ENCODE results near the gene SMIM35.

The SMIM35 gene

GRCh38 chr11:118074785-118075184 lies 12.0 kb downstream of the SMIM35 start:
- TF ChIP-seq POU6F1 (CRISPR knock-in tag; IDR thresholded peaks at IDR 0.05; ENCODE audit: borderline replicate concordance, low read depth) (no peak), ZNF565 (CRISPR knock-in tag; conservative IDR thresholded peaks at IDR 0.05; ENCODE audit: low read depth) (no peak), ISL1 (CRISPR knock-in tag; IDR thresholded peaks at IDR 0.05) (no peak)
- ATAC-seq, result no peak

GRCh38 chr11:118074091-118074685 lies 12.6 kb downstream of the SMIM35 start:
- TF ChIP-seq POU6F1 (CRISPR knock-in tag; IDR thresholded peaks at IDR 0.05; ENCODE audit: borderline replicate concordance, low read depth) (no peak), ZC3H10 (CRISPR knock-in tag; IDR thresholded peaks at IDR 0.05) (no peak)
- no peak for ATAC-seq

- TF ChIP-seq PATZ1 (CRISPR knock-in tag; IDR thresholded peaks at IDR 0.05; ENCODE audit: borderline replicate concordance), result no peak
- TF ChIP-seq OSR1 (CRISPR knock-in tag; IDR thresholded peaks at IDR 0.05), result no peak
- TF ChIP-seq RARB (CRISPR knock-in tag; IDR thresholded peaks at IDR 0.05), result no peak
These were observed 13.2 kb downstream of the SMIM35 start for GRCh38 chr11:118073554-118073953.

GRCh38 chr11:118071416-118072030 lies 15.2 kb downstream of the SMIM35 start:
- TF ChIP-seq ZNF70 (CRISPR knock-in tag; IDR thresholded peaks at IDR 0.05) (no peak), OSR1 (CRISPR knock-in tag; IDR thresholded peaks at IDR 0.05) (no peak), PPARA (CRISPR knock-in tag; IDR thresholded peaks at IDR 0.05; ENCODE audit: borderline replicate concordance) (no peak), ZNF565 (CRISPR knock-in tag; conservative IDR thresholded peaks at IDR 0.05; ENCODE audit: low read depth) (no peak), RARB (CRISPR knock-in tag; IDR thresholded peaks at IDR 0.05) (no peak), TSHZ2 (CRISPR knock-in tag; IDR thresholded peaks at IDR 0.05) (no peak), SNAI2 (CRISPR knock-in tag; IDR thresholded peaks at IDR 0.05) (no peak), CSRNP3 (CRISPR knock-in tag; IDR thresholded peaks at IDR 0.05) (no peak), ISL1 (CRISPR knock-in tag; IDR thresholded peaks at IDR 0.05) (no peak), ESRRG (CRISPR knock-in tag; IDR thresholded peaks at IDR 0.05) (no peak), GLIS3 (CRISPR knock-in tag; IDR thresholded peaks at IDR 0.05) (no peak), ZFP3 (CRISPR knock-in tag; IDR thresholded peaks at IDR 0.05) (no peak), BACH2 (CRISPR knock-in tag; IDR thresholded peaks at IDR 0.05; ENCODE audit: borderline replicate concordance) (no peak), ZFP30 (CRISPR knock-in tag; IDR thresholded peaks at IDR 0.05) (no peak), ZC3H10 (CRISPR knock-in tag; IDR thresholded peaks at IDR 0.05) (no peak), CREB5 (CRISPR knock-in tag; IDR thresholded peaks at IDR 0.05; ENCODE audit: low read depth) (no peak), POU6F1 (CRISPR knock-in tag; IDR thresholded peaks at IDR 0.05; ENCODE audit: borderline replicate concordance, low read depth) (no peak), TCF4 (CRISPR knock-in tag; IDR thresholded peaks at IDR 0.05; ENCODE audit: borderline replicate concordance) (no peak)
- ATAC-seq, result no peak

More at GRCh38 chr11:118073554-118073953, 13.2 kb downstream of the SMIM35 start:
- no peak for ATAC-seq

Data from SK-N-SH treated with all-trans-retinoic acid at 6 μM for 48 hours (cell line).